GM12891 (cell line): Measurements from ENCODE around the gene KRTAP5-6.
A peak's percentile ranks its signal among the peaks of the same experiment; 100 is the strongest.

Source experiments
- DNase-seq: peaks from one replicate; pipeline ENCODE4 v3.0.0; 2011; ENCODE audit warnings: low spot score; ENCODE audit not compliant: insufficient read length
- FAIRE-seq: peaks from 2 replicates; lab custom pipeline; 2011; peaks lifted over from hg19 to GRCh38; lab: Jason Lieb, UNC
- PAX5 ChIP-seq: IDR thresholded peaks from 2 replicates; pipeline ENCODE4 v1.6.1; 2011; ENCODE audit warnings: low read length, moderate library complexity, mild to moderate bottlenecking; ENCODE audit not compliant: insufficient read depth, severe bottlenecking
- POLR2A ChIP-seq: IDR thresholded peaks from 2 replicates; pipeline ENCODE4 v1.6.1; 2011; ENCODE audit warnings: low read depth, low read length, control low read depth
- POLR2AphosphoS5 ChIP-seq: IDR thresholded peaks from 2 replicates; pipeline ENCODE4 v1.6.1; 2011; ENCODE audit warnings: low read depth, low read length, control low read depth
- POU2F2 ChIP-seq: IDR thresholded peaks from 2 replicates; pipeline ENCODE4 v1.6.1; 2011; ENCODE audit warnings: low read depth, mild to moderate bottlenecking, control low read depth, low read length, moderate library complexity
- SPI1 ChIP-seq: IDR thresholded peaks from 2 replicates; pipeline ENCODE4 v1.6.1; 2011; ENCODE audit warnings: low read depth, low read length, control low read depth
- TAF1 ChIP-seq: IDR thresholded peaks from 2 replicates; pipeline ENCODE4 v1.6.1; 2011; ENCODE audit warnings: low read depth, low read length, control low read depth

Gene KRTAP5-6

DNA sequence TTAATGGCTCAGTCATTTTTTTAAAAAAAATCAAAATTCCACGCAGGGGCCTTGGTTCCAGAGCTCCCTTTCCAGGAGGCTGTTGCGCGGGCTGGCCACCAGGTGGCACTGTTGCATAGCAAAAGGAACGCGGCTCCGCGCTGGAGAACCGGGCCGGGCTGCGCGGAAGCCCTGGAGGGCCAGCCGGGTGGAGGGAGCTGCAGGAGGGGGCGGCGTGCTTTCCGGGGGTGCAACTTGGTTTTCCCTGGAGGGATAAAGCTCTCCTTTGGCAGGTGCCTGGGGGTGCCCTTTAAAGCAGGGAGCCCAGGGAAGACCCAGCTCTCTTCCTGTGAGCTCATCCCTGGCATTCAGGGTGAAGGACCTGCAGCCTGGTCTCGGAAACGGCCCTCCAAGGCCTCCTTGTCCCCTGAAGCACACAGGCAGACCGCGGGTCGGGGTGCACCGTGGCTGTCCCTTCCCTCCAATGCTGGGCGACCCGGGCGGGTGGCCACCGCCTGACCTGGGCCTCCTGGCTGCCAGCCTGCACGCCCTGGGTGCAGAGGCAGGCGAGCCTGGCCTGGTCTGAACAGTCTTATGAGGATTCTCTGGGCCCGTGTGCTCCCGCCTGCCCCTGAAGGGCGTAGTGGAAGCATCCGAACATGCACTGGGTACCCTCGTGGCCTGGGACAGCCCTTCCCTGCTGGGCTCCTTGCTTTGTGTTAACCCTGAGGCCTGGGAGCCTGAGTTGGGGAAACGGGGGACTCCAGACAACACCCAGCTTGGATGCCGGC, 44.0 kb upstream of the KRTAP5-6 start:
- TF ChIP-seq PAX5: no peak
- TF ChIP-seq POLR2A: no peak
- no peak for TF ChIP-seq POU2F2
- TF ChIP-seq SPI1: no peak
- TF ChIP-seq POLR2AphosphoS5: no peak
- no peak for TF ChIP-seq TAF1
- FAIRE-seq (no peak), DNase-seq (peak; percentile 95)

GRCh38 chr11:1653541-1654387, 43.2 kb upstream of the KRTAP5-6 start:
- no peak for FAIRE-seq

GRCh38 chr11:1654388-1655167, 42.4 kb upstream of the KRTAP5-6 start:
- TF ChIP-seq POU2F2 (no peak), PAX5 (no peak), POLR2AphosphoS5 (no peak), POLR2A (no peak), SPI1 (no peak), TAF1 (no peak)
- DNase-seq (no peak), FAIRE-seq (no peak)

More at GRCh38 chr11:1653541-1654387, 43.2 kb upstream of the KRTAP5-6 start:
- TF ChIP-seq PAX5: no peak
- TF ChIP-seq TAF1: no peak
- DNase-seq: no peak

GRCh38 chr11:1655168-1656060, 41.6 kb upstream of the KRTAP5-6 start:
- no peak for FAIRE-seq
- TF ChIP-seq POLR2AphosphoS5 (no peak), POU2F2 (no peak), POLR2A (no peak), SPI1 (no peak), TAF1 (no peak), PAX5 (no peak)
- DNase-seq: no peak

DNA sequence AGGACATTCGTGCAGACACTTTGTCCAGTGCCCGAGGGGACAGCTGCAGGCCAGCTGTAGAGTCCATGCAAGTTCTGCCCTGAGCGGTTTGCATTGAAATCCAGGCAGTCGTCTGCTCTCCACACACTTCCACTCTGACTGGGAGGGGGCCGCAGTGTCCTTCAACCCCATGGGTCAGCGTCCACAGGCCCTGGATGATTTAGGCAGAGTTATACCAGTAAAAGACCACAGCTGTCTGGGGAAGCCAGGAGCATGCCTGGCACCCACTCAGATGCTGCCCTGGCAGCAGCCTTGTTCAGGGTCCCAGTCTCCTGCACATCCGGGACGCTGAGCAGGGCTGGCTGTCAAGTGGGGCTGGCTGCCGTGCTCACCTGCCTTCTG, 40.9 kb upstream of the KRTAP5-6 start:
- FAIRE-seq (no peak), DNase-seq (no peak)
- TF ChIP-seq POLR2AphosphoS5: no peak
- no peak for TF ChIP-seq POLR2A
- no peak for TF ChIP-seq TAF1
- TF ChIP-seq PAX5: no peak
- no peak for TF ChIP-seq POU2F2
- TF ChIP-seq SPI1: no peak

- TF ChIP-seq POLR2AphosphoS5 (no peak), PAX5 (no peak), SPI1 (no peak), POLR2A (no peak), POU2F2 (no peak), TAF1 (no peak)
- no peak for FAIRE-seq
Observed at GRCh38 chr11:1656670-1657069, 40.3 kb upstream of the KRTAP5-6 start.

GRCh38 chr11:1659506-1659905, 37.5 kb upstream of the KRTAP5-6 start:
- DNase-seq: no peak
- TF ChIP-seq TAF1 (no peak), POU2F2 (no peak), PAX5 (no peak), SPI1 (no peak), POLR2A (no peak), POLR2AphosphoS5 (no peak)
- no peak for FAIRE-seq

More at GRCh38 chr11:1656670-1657069, 40.3 kb upstream of the KRTAP5-6 start:
- no peak for DNase-seq
